DND-41 (cell line): Measurements from ENCODE around the gene PPP4C.
A peak's percentile ranks its signal among the peaks of the same experiment; 100 is the strongest.

Source experiments
- ATAC-seq: fragments of 200-7000 bp; cut with Tn5 transposase; 3 replicates; pipeline ENCODE4 v1.9.1; 2021; ENCODE audit warnings: low read depth; ENCODE audit not compliant: insufficient read depth
- DNase-seq: peaks from one replicate; pipeline ENCODE4 v3.0.0-alpha.2; 2020
- H2AFZ ChIP-seq: 2 replicates; pipeline ENCODE4 v1.6.0; 2012; ENCODE audit warnings: low read depth, low read length
- H3K27ac ChIP-seq: 2 replicates; pipeline ENCODE4 v1.5.1; 2012; ENCODE audit warnings: low read length, inconsistent platforms
- H3K27me3 ChIP-seq: fragments of 200-600 bp; sonication (generic); 2 replicates; pipeline ENCODE4 v1.6.0; 2012; ENCODE audit warnings: low read length, mild to moderate bottlenecking, inconsistent platforms; ENCODE audit not compliant: insufficient read depth, poor library complexity
- H3K36me3 ChIP-seq: 2 replicates; pipeline ENCODE4 v1.5.1; 2012; ENCODE audit warnings: low read length, inconsistent platforms; ENCODE audit not compliant: insufficient read depth
- H3K4me1 ChIP-seq: 2 replicates; pipeline ENCODE4 v1.5.1; 2012; ENCODE audit warnings: mild to moderate bottlenecking, low read length; ENCODE audit not compliant: insufficient read depth
- H3K4me2 ChIP-seq: 2 replicates; pipeline ENCODE4 v1.6.0; 2012; ENCODE audit warnings: mild to moderate bottlenecking, moderate library complexity, low read length, inconsistent platforms; ENCODE audit not compliant: insufficient read depth
- H3K4me3 ChIP-seq, 2 experiments: fragments of 200-600 bp in 1 of 2; shearing (Covaris generic) in 1 of 2; 2 replicates each; pipeline ENCODE4 v1.5.1; 2012 to 2016; ENCODE audit warnings: inconsistent platforms in 2 of 2, low read length in 2 of 2, mild to moderate bottlenecking in 2 of 2, low read depth in 1 of 2, moderate library complexity in 1 of 2
- H3K79me2 ChIP-seq: 2 replicates; pipeline ENCODE4 v1.6.0; 2012; ENCODE audit warnings: low read length, inconsistent platforms; ENCODE audit not compliant: insufficient read depth
- H3K9ac ChIP-seq: 2 replicates; pipeline ENCODE4 v1.6.0; 2012; ENCODE audit warnings: low read depth, mild to moderate bottlenecking, inconsistent platforms, low read length, moderate library complexity
- H3K9me3 ChIP-seq: 2 replicates; pipeline ENCODE4 v1.5.1; 2012; ENCODE audit warnings: low read length, moderate library complexity, mild to moderate bottlenecking, inconsistent platforms; ENCODE audit not compliant: insufficient read depth, severe bottlenecking
- H4K20me1 ChIP-seq: 2 replicates; pipeline ENCODE4 v1.6.0; 2012; ENCODE audit warnings: low read length; ENCODE audit not compliant: insufficient read depth
- EZH2 ChIP-seq: IDR thresholded peaks from 3 replicates; pipeline ENCODE4 v1.6.1; 2012; ENCODE audit warnings: borderline replicate concordance, low read depth, mild to moderate bottlenecking, moderate library complexity, low read length, inconsistent platforms; ENCODE audit not compliant: severe bottlenecking
- TF ChIP-seq, protein P1 (sequence below): IDR thresholded peaks from 2 replicates; pipeline ENCODE4 v1.5.1; 2012; ENCODE audit warnings: borderline replicate concordance, low read length, moderate library complexity, mild to moderate bottlenecking; ENCODE audit not compliant: poor library complexity, severe bottlenecking; ENCODE audit errors: extremely low read depth

The PPP4C gene

DNA sequence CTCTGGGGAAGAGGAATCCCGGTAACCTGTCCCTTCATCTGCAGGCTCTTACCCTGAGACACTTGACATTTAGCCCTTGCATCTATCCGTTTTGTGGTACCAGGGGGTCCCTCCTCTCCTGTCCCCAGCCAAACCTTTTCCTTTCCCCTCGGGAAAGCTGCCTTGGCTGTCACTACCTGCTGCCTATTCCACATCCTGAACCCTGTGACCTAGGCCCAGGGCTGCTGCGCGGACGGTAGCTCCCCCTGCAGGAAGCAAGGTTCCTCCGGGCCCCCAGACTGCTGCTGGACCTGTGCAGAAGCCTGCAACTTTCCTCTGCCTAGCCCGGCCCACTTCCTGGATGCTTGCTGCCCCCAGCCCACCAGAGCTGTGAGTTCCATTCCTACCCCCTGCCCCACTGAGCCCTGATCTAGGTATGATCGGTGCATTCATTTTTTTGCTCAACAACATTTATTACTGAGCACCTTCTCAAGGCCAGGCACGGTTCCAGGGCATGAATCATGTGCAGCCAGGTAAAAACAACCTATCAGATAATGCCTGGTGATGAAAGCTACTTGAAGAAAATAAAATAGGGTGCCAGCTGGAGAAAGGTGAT lies 20.7 kb upstream of the PPP4C start:
- ATAC-seq, result peak; percentile 73
- H3K36me3 ChIP-seq, result peaks cover 3% of the 10 kb centered on the region; the same call in 1 of the 2 replicates
- H2AFZ ChIP-seq, result no peak overlapping the region
- H3K4me3 ChIP-seq, result peak overlapping the region in 1 of 2 experiments; percentile 26; a peak in 1 of 4 replicates
- H3K79me2 ChIP-seq, result peaks cover 18% of the 10 kb centered on the region
- no peaks in the 10 kb centered on the region for H3K9me3 ChIP-seq
- peak overlapping the region; percentile 97 for H3K4me2 ChIP-seq
- no peaks in the 10 kb centered on the region for H4K20me1 ChIP-seq
- H3K27ac ChIP-seq, result peak overlapping the region; percentile 41
- TF ChIP-seq, protein P1, sequence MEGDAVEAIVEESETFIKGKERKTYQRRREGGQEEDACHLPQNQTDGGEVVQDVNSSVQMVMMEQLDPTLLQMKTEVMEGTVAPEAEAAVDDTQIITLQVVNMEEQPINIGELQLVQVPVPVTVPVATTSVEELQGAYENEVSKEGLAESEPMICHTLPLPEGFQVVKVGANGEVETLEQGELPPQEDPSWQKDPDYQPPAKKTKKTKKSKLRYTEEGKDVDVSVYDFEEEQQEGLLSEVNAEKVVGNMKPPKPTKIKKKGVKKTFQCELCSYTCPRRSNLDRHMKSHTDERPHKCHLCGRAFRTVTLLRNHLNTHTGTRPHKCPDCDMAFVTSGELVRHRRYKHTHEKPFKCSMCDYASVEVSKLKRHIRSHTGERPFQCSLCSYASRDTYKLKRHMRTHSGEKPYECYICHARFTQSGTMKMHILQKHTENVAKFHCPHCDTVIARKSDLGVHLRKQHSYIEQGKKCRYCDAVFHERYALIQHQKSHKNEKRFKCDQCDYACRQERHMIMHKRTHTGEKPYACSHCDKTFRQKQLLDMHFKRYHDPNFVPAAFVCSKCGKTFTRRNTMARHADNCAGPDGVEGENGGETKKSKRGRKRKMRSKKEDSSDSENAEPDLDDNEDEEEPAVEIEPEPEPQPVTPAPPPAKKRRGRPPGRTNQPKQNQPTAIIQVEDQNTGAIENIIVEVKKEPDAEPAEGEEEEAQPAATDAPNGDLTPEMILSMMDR, result peak; percentile 71
- no peak for TF ChIP-seq EZH2
- H3K9ac ChIP-seq, result peak overlapping the region; percentile 42; the same call in 1 of the 2 replicates
- H3K27me3 ChIP-seq, result no peaks in the 10 kb centered on the region
- H3K4me1 ChIP-seq, result peaks cover 32% of the 10 kb centered on the region
- peak; percentile 67 for DNase-seq

DNA sequence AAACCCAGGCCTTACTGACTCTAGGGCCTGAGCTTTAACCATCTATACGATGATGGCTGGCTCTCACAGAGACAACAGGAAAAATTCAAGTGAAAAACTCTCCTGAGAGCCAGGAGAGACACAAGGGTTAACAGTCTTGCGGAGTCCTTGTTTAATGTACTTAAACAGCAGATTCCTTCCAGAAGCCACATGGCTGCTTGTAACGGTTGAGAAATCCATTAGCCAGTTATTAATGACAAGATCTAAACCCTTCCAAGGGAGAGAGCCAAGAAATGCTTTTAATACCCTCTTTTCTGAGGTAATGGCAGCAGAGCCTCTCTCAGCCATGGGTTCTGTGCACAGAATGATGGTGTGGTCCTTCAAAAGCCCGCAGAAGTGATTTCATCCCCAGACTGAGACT lies 15.4 kb upstream of the PPP4C start:
- Histone ChIP-seq H3K27me3 (no peaks in the 10 kb centered on the region), H4K20me1 (no peaks in the 10 kb centered on the region), H3K36me3 (peaks cover 3% of the 10 kb centered on the region; the same call in 1 of the 2 replicates), H3K4me2 (no peak overlapping the region), H3K79me2 (peaks cover 23% of the 10 kb centered on the region), H3K4me3 (no peak overlapping the region), H3K4me1 (peaks cover 12% of the 10 kb centered on the region), H3K27ac (no peak overlapping the region), H3K9ac (no peak overlapping the region), H2AFZ (no peak overlapping the region), H3K9me3 (no peaks in the 10 kb centered on the region)
- DNase-seq (no peak), ATAC-seq (no peak)
- no peak for TF ChIP-seq EZH2
- TF ChIP-seq, protein P1, result no peak

DNA sequence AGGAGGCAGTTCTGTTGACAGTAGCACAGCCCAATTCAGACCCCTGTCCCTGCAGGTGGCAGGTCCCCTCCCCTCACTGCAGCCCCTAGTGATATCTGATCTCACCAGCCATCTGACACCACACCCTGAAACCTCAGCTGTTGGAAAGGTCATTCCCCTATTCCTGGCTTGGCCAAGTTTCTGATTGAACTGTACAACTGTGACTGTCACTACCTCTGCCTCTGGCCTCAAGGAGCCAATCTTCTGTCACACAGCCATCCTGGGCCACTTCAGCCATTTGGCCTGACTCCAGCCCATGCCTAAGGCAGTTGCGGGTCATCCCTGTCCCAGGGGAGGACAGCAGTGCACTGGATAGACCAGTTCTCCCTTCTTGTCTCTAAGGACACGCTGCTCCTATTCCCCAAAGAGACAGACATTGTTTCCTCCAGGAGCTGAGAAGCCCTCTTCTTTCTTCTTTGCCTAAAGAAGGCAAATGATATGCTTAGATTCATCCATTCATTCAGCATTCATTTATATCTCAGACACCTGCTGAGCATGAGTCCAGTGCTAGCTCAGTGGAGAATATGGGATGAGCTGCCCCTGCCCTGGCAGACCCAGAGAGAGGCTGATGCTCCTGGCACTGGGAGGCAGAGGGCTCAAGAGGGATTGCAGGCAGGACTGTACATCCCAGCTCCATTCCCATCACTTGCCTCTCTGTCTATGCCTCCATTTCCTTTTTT lies 14.8 kb upstream of the PPP4C start:
- Histone ChIP-seq H3K9ac (no peak overlapping the region), H3K9me3 (no peaks in the 10 kb centered on the region), H3K4me2 (no peak overlapping the region), H3K36me3 (peaks cover 7% of the 10 kb centered on the region), H2AFZ (no peak overlapping the region), H3K27me3 (no peaks in the 10 kb centered on the region), H4K20me1 (peaks cover 4% of the 10 kb centered on the region), H3K4me1 (peaks cover 11% of the 10 kb centered on the region), H3K4me3 (no peak overlapping the region), H3K79me2 (peaks cover 27% of the 10 kb centered on the region), H3K27ac (no peak overlapping the region)
- DNase-seq (no peak), ATAC-seq (no peak)
- TF ChIP-seq EZH2, result no peak
- TF ChIP-seq, protein P1, result no peak
